Measurements from ENCODE around the gene SORT1. TPM values are rescaled to one million over a fixed set of nuclear protein-coding genes. Genes with fewer than 3 reads are reported as not detected.

Gene SORT1
- total and polyA plus RNA-seq, 12 donors = 32.8 to 235 (median 119) TPM

DNA sequence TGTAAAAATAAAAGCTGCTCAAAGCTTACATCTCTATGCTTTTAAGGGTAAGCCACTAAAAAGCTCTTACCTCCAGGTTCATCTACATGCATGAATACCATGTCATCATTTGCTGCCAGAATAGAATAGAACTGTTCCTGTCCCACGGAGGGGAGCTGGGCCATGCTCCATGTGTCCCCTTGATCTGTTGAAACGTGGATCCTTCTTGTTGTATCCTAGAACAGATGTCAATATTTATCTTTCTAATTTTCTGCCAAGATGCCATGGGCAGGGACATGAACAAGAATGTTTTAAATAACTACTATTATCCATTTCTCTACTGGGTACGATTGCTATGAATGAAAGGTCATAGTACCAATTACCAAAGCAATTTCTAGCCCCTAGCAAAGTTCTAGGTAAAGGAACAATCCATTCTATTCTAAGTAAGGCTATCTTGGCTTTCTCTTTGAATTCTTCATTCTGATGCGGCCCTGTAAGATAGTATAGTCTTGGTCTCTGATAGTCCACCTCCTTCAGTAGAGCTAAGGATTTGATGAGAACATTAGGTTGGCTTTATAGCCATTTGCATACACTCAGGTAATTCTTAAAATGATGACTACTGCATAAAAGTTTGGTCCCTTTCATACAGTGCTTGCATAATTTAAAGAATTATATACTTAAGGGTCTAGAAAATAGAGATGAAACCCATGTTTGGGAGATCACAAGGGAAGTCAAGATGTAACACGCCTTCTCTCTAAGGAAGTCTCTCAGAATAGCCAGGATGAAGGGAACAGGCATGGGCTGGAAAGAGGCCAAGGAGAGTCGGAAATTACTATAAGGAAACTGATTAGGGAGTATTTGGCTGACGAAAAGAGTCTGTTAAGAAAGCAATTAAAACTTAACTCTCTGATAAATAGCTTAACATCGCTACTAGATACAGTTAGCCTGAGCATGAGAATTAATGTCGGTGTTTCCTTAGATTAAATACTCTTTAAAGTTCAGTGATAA is 55.5 kb downstream of the SORT1 start:
- H3K4me3 ChIP-seq = no peak overlapping the region
- WGBS, 2 donors = 39 to 44% methylated on average over 9 of the region's 9 CpGs
- DNase-seq (peak in 1 of 2 donors; percentile 36), ATAC-seq (peak in 2 of 8 donors; percentile 42 to 44)
- H3K27me3 ChIP-seq = no peaks in the 10 kb centered on the region
- TF ChIP-seq, protein P1, sequence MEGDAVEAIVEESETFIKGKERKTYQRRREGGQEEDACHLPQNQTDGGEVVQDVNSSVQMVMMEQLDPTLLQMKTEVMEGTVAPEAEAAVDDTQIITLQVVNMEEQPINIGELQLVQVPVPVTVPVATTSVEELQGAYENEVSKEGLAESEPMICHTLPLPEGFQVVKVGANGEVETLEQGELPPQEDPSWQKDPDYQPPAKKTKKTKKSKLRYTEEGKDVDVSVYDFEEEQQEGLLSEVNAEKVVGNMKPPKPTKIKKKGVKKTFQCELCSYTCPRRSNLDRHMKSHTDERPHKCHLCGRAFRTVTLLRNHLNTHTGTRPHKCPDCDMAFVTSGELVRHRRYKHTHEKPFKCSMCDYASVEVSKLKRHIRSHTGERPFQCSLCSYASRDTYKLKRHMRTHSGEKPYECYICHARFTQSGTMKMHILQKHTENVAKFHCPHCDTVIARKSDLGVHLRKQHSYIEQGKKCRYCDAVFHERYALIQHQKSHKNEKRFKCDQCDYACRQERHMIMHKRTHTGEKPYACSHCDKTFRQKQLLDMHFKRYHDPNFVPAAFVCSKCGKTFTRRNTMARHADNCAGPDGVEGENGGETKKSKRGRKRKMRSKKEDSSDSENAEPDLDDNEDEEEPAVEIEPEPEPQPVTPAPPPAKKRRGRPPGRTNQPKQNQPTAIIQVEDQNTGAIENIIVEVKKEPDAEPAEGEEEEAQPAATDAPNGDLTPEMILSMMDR (IDR thresholded peaks at IDR 0.05) = no peak
- peaks cover 0 to 97% (median 48%) of the 10 kb centered on the region in 9 donors for H3K36me3 ChIP-seq
- intact Hi-C loops (cut with DNase I) = loop anchor here in 2 of 10 donors (10.0 kb wide), 1 partner anchor 53 kb away; the partner anchor contains the start of gene SORT1 (in 2 of the 2)
- peaks cover 0 to 21% (median 12%) of the 10 kb centered on the region in 9 donors for H3K4me1 ChIP-seq
- H3K9me3 ChIP-seq = no peaks in the 10 kb centered on the region
- H3K27ac ChIP-seq = peak overlapping the region in 1 of 10 donors; percentile 47

DNA sequence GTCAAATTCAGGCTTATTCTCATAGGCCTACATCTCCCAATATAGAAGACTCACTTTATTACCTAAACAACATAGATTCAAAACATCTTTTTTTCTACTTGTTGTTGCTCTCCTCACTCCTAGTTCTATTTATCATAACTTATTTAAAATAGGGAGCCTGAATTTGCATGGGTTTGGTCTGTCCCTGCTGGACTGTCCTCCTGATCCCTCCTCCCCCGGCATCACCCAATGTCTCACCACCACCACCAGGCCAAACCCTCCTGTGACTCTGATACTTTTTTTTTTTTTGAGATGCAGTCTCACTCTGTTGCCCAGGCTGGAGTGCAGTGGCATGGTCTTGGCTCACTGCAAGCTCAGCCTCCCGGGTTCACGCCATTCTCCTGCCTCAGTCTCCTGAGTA is 59.1 kb downstream of the SORT1 start:
- intact Hi-C loops (cut with DNase I) = no loop called here
- Histone ChIP-seq H3K27ac (no peak overlapping the region), H3K4me3 (no peak overlapping the region), H3K9me3 (no peaks in the 10 kb centered on the region), H3K4me1 (peaks cover 0 to 19% (median 12%) of the 10 kb centered on the region in 9 donors), H3K27me3 (no peaks in the 10 kb centered on the region), H3K36me3 (peaks cover 0 to 97% (median 56%) of the 10 kb centered on the region in 9 donors)
- WGBS, 2 donors = 96 to 99% methylated on average over 3 of the region's 3 CpGs
- TF ChIP-seq, protein P1 (IDR thresholded peaks at IDR 0.05) = no peak
- no peak for ATAC-seq
- no peak for DNase-seq

DNA sequence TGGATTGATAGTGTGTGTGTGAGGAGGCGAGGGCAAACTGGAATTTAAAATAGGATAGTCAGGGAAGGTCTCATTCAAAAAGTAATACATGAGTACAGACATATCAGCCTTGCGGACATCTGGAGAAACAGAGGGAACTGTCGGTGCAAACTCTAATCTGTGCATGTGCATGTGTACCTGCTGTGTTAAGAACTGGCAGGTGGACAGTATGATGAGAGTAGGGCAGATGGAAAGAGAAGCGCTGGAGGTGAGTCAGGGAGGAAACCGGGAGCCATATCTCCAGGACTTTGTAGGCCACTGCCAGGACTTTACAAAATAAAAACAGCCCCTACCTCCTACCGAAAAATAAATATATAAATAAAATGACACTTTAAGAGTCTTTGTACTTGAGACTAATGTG is 59.6 kb downstream of the SORT1 start:
- Histone ChIP-seq H3K4me3 (no peak overlapping the region), H3K27ac (no peak overlapping the region), H3K9me3 (peaks cover 0 to under 1% (median 0%) of the 10 kb centered on the region in 11 donors), H3K27me3 (no peaks in the 10 kb centered on the region), H3K36me3 (peaks cover 0 to 97% (median 60%) of the 10 kb centered on the region in 9 donors), H3K4me1 (peaks cover 0 to 14% (median 8%) of the 10 kb centered on the region in 9 donors)
- WGBS, 2 donors = 94 to 96% methylated on average over 6 of the region's 6 CpGs
- intact Hi-C loops (cut with DNase I) = no loop called here
- TF ChIP-seq, protein P1 (IDR thresholded peaks at IDR 0.05) = no peak
- ATAC-seq = no peak
- DNase-seq = no peak

DNA sequence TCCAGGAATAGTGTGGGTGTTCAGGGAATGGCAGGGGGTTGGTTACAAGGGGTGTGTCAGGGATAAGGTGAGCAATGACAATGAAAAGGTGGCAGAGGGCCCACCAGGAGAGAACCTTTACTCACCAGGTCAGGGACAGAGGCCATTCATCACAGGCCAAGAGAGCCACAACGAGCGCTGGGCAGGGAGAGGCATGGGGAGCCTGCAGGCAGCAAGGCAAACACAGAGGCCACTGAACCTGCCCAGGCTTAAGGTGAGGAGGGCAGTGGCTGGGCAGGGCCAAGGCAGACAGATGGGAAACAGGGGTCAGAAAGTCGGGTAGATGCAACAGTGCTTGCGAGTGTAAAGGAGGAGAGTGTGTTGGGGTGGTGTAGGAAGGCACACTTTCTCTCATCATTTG is 62.6 kb downstream of the SORT1 start:
- 85 to 90% methylated on average over 4 of the region's 4 CpGs for WGBS, 2 donors
- no peak overlapping the region for H3K4me3 ChIP-seq
- DNase-seq (no peak), ATAC-seq (no peak)
- intact Hi-C loops (cut with DNase I) = no loop called here
- TF ChIP-seq, protein P1 (IDR thresholded peaks at IDR 0.05) = no peak
- H3K36me3 ChIP-seq = peaks cover 0 to 100% (median 84%) of the 10 kb centered on the region in 9 donors
- peaks cover 0 to 30% (median 18%) of the 10 kb centered on the region in 11 donors for H3K9me3 ChIP-seq
- no peaks in the 10 kb centered on the region for H3K27me3 ChIP-seq
- no peak overlapping the region for H3K27ac ChIP-seq
- H3K4me1 ChIP-seq = no peaks in the 10 kb centered on the region

Data from heart right ventricle (tissue), 16 donors.